Ovary (tissue), 9 donors: ENCODE results near the gene SCIN. TPM values are rescaled to one million over a fixed set of nuclear protein-coding genes. Genes with fewer than 3 reads are reported as not detected.
A peak's percentile ranks its signal among the peaks of the same experiment; 100 is the strongest.
"Not testable (repeated sequence)": the region's sequence is repeated elsewhere in the genome, so short reads cannot be mapped to it uniquely, and the experiment has no call there.

Experiments used
- DNase-seq, 5 donors: peaks; one replicate each; pipeline ENCODE4 v3.0.0-alpha.2; 2019 to 2020
- H3K27ac ChIP-seq, 2 donors: fragments of 200-600 bp; one replicate each; pipeline versions ENCODE4 v1.5.1 to v1.8.0; 2019 to 2022
- H3K27me3 ChIP-seq: fragments of 200-600 bp; one replicate; pipeline ENCODE4 v1.8.0; 2022
- H3K36me3 ChIP-seq: fragments of 200-600 bp; sonication (generic); one replicate; pipeline ENCODE4 v1.5.1; 2019
- H3K4me1 ChIP-seq: one replicate; pipeline ENCODE4 v1.8.1; 2013; ENCODE audit warnings: mild to moderate bottlenecking, moderate library complexity; ENCODE audit not compliant: insufficient read depth
- H3K4me3 ChIP-seq: fragments of 200-600 bp; sonication (generic); one replicate; pipeline ENCODE4 v1.5.1; 2017
- H3K9me3 ChIP-seq, 2 donors: fragments of 200-600 bp in 1 of 2; sonication (generic) in 1 of 2; one replicate each; pipeline versions ENCODE4 v1.5.1 to v1.8.1; 2013 to 2019; ENCODE audit warnings: mild to moderate bottlenecking in 1 of 2, moderate library complexity in 1 of 2
- EP300 ChIP-seq: sonication (generic); formaldehyde crosslinking; IDR thresholded peaks from one replicate; pipeline ENCODE4 v1.6.1; 2017; ENCODE audit warnings: antibody characterized with exemption
- POLR2A ChIP-seq: fragments of 450-650 bp; IDR thresholded peaks from one replicate; pipeline ENCODE4 v1.6.1; 2017; ENCODE audit warnings: antibody characterized with exemption, mild to moderate bottlenecking, moderate library complexity
- WGBS, 3 donors: extraction: QIAGEN DNeasy Blood & Tissue Kit in 1 of 3; methylation state at CpG; one replicate each; pipeline versions ENCODE4 v1.1.5 to v1.1.7; 2013 to 2017; 5-methylcytosine and 5-hydroxymethylcytosine counted together
- intact Hi-C, 4 donors: fragments of 100-400 bp; cut with DNase I; formaldehyde crosslinking; loops; one replicate each; pipeline versions ENCODE4 v1.11.0 to v1.15.1; 2022 to 2023
- polyA plus RNA-seq, 2 donors: library from polyadenylated mRNA; stranded (reverse); fragments of 200-250 nt in 1 of 2; fragments of 350-450 nt in 1 of 2; fragmentation: Illumina TruSeq in 1 of 2; extraction: RNeasy Lipid Tissue Mini Kit (QIAGEN cat#74804) in 1 of 2; gene quantifications; one replicate each; pipeline ENCODE4 v1.2.3, GENCODE V29; 2013 to 2014
- total RNA-seq, 7 donors: library from RNA; depleted of rRNA in 2 of 7; stranded (reverse); fragments of >200 nt in 2 of 7; fragmentation: NEBNext Ultra II Directional in 3 of 7; extraction: Animal tissue kit (Norgen Biotek cat#: 25700) in 3 of 7; gene quantifications; one replicate each; pipeline versions ENCODE4 v1.1.0 to v1.2.4, GENCODE V29; 2016 to 2023
- TF ChIP-seq, protein P1 (sequence below), 3 donors: fragments of 450-650 bp in 2 of 3; fragments of 200-600 bp in 1 of 3; IDR thresholded peaks; one replicate each; pipeline versions ENCODE4 v1.5.1 to v1.8.0; 2016 to 2022; ENCODE audit warnings: antibody characterized with exemption in 3 of 3, mild to moderate bottlenecking in 1 of 3
- donor health status: DM: no; HTN: no; CAD: no; lungs with moderate emphysema.
- donor health status: DM: no; HTN: no; CAD: no.
- donor health status: Bipolar disorder and iron deficiency.
- donor health status: DM: yes; HTN: yes; CAD: no.
- donor health status: DM: no; HTN: no; CAD: no.
- donor health status: DM: yes; HTN: yes; CAD: no.

The SCIN gene
- total and polyA plus RNA-seq, 9 donors, result 1.3 to 5.1 (median 2.2) TPM

GRCh38 chr7:12690041-12690878, 119.7 kb downstream of the SCIN start:
- TF ChIP-seq EP300, result no peak
- no peak for TF ChIP-seq POLR2A
- TF ChIP-seq, protein P1, sequence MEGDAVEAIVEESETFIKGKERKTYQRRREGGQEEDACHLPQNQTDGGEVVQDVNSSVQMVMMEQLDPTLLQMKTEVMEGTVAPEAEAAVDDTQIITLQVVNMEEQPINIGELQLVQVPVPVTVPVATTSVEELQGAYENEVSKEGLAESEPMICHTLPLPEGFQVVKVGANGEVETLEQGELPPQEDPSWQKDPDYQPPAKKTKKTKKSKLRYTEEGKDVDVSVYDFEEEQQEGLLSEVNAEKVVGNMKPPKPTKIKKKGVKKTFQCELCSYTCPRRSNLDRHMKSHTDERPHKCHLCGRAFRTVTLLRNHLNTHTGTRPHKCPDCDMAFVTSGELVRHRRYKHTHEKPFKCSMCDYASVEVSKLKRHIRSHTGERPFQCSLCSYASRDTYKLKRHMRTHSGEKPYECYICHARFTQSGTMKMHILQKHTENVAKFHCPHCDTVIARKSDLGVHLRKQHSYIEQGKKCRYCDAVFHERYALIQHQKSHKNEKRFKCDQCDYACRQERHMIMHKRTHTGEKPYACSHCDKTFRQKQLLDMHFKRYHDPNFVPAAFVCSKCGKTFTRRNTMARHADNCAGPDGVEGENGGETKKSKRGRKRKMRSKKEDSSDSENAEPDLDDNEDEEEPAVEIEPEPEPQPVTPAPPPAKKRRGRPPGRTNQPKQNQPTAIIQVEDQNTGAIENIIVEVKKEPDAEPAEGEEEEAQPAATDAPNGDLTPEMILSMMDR (IDR thresholded peaks at IDR 0.05), result no peak
- Histone ChIP-seq H3K27ac (no peak overlapping the region), H3K4me1 (no peaks in the 10 kb centered on the region), H3K36me3 (no peaks in the 10 kb centered on the region), H3K27me3 (no peaks in the 10 kb centered on the region), H3K4me3 (peak overlapping the region; percentile 9), H3K9me3 (no peaks in the 10 kb centered on the region)
- WGBS, 3 donors, result 87 to 93% (median 89%) methylated on average over 1 of the region's 1 CpG
- intact Hi-C loops, result no loop called here
- DNase-seq, result no peak

- H3K27me3 ChIP-seq, DNase-seq, H3K9me3 ChIP-seq, H3K36me3 ChIP-seq, H3K4me1 ChIP-seq, H3K4me3 ChIP-seq, intact Hi-C loops, H3K27ac ChIP-seq: not testable (repeated sequence)
- WGBS, 3 donors, result 96% methylated on average over 3 of the region's 3 CpGs
Measured at GRCh38 chr7:12691388-12691787, 120.9 kb downstream of the SCIN start.

DNA sequence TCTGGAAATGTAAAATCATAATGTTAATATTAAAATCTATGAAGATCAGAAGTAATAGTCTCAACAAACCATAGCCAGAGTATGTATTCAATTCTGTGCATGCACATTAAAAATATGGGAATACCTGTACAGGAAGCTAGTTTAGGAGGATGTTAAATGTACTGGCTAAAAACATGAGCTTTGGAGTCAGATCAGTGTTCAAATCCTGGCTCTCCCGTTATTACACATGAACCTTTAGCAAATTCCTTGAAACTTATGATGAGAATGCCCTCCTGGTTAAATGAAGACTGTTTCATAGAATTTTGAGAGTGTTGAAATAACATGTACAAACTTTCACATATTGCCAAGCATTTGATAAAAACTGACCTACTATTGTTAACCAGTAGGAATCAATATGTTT, 121.5 kb downstream of the SCIN start:
- no peaks in the 10 kb centered on the region for H3K9me3 ChIP-seq
- 82 to 97% (median 90%) methylated on average over 1 of the region's 1 CpG for WGBS, 3 donors
- H3K36me3 ChIP-seq, result no peaks in the 10 kb centered on the region
- no peak overlapping the region for H3K4me3 ChIP-seq
- no peak for TF ChIP-seq POLR2A
- TF ChIP-seq, protein P1 (IDR thresholded peaks at IDR 0.05), result no peak
- H3K27me3 ChIP-seq, result no peaks in the 10 kb centered on the region
- intact Hi-C loops, result no loop called here
- H3K27ac ChIP-seq, result no peak overlapping the region
- DNase-seq, result no peak
- H3K4me1 ChIP-seq, result no peaks in the 10 kb centered on the region

- Histone ChIP-seq H3K9me3 (no peaks in the 10 kb centered on the region), H3K27ac (no peak overlapping the region)
- 46 to 85% (median 67%) methylated on average over 3 of the region's 3 CpGs for WGBS, 3 donors
Measured at GRCh38 chr7:12692479-12693259, 122.1 kb downstream of the SCIN start.

DNA sequence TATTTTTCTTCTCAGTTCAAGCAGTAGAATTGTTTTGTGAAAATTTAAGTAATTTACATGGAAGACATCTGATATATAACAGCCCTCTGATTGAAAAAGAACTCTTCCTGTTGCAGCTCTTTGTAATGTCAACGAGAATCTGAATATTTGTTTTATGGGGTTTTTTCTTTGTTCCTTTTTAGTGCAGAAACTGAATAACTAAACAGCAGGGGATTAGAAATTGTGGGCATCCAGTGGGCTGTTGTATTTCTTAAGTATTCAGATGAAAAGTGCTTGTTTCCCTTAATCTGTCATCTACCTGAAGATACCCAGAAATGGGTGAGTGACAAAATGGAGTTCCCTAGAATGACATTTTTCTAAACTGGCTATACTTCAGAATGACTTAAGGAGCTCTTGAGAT, 124.3 kb downstream of the SCIN start:
- 28 to 73% (median 53%) methylated on average over 1 of the region's 1 CpG for WGBS, 3 donors
- intact Hi-C loops, result no loop called here
- H3K27me3 ChIP-seq, result no peaks in the 10 kb centered on the region
- no peak for DNase-seq
- no peaks in the 10 kb centered on the region for H3K4me1 ChIP-seq
- TF ChIP-seq, protein P1 (IDR thresholded peaks at IDR 0.05), result no peak
- no peak for TF ChIP-seq EP300
- no peak for TF ChIP-seq POLR2A
- no peaks in the 10 kb centered on the region for H3K36me3 ChIP-seq
- no peak overlapping the region for H3K27ac ChIP-seq
- H3K4me3 ChIP-seq, result no peak overlapping the region
- H3K9me3 ChIP-seq, result no peaks in the 10 kb centered on the region

More at GRCh38 chr7:12692479-12693259, 122.1 kb downstream of the SCIN start:
- no peak for TF ChIP-seq EP300
- Histone ChIP-seq H3K4me1 (no peaks in the 10 kb centered on the region), H3K36me3 (no peaks in the 10 kb centered on the region), H3K4me3 (no peak overlapping the region), H3K27me3 (no peaks in the 10 kb centered on the region)
- intact Hi-C loops, result no loop called here
- no peak for DNase-seq
